ENCODE results near the gene GAS5.
A peak's percentile ranks its signal among the peaks of the same experiment; 100 is the strongest.
"Not testable (repeated sequence)": the region's sequence is repeated elsewhere in the genome, so short reads cannot be mapped to it uniquely, and the experiment has no call there.

GAS5 gene

DNA sequence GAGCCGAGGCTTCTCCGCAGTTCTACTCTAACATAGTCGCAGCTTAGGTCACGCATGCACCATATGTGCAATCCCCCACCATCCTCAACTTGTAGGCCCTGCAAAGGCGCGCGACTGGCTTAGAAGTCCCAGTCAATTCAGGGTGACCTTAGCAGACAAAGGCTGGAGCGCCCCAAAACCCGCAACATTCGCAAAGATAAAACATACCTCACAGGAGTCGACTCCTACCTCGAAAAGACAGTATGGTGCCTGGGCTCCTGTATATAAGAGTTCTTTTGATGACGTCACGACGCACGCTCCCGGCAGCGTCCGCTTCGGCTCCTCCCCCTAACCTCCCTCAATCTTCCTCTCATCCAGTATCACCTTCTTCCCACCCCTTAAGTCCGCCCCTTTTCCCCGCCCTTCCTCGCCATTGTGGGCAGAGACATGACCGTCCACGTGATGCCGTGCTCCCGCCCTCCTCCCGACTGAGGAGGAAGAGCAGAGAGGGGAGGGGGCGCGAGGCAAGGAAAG, at the start of gene GAS5:
TSS of gene GAS5 (minus strand) at position 237 of the 513 bp plus-strand sequence.
- peak; percentile 100 for DNase-seq

DNA sequence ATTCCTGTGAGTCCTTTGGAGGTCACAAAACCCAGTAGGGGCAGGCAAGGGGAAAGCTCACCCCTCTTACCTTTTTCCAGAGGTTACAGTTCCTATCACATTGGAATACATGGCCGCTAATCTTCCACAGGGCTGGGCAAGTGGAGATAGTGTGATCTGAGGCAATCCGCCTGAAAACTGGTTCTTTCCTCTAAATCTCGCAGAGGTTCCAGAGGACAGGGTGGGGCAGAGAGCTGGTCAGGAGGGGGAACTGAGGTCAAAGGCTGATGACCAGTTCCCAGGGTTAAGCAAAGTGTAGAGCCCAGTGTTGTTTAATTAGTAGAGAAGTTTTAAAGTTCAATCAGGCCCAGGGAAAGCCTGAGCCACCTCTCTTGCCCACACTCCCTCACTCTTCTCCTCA, 49.4 kb upstream of the GAS5 start, which contains the start of gene SERPINC1:
TSS of gene SERPINC1 (minus strand) at position 179 of the 400 bp plus-strand sequence. CDS start at position 111, 68 bp downstream.
- DNase-seq = no peak

DNA sequence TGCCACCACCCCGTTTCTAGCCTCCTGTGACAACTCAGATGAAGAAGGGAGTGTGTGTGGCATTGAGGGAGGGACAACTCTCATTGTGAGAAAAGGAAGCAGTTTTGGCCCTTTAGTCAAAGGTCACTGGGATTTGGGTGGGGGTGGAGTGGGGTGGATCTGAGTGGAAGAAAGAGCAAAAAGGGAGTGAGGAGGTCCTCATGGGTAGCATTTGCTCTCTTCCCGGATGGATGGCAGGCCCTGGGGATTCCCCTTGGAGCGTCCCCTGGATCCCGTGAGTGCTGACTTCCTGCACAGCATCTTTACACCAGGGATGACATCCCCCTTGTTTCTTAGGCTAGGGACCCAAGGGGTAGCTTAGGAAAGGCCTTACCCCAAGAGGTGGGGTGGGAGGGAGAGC, 48.9 kb upstream of the GAS5 start:
- no peak for DNase-seq

DNA sequence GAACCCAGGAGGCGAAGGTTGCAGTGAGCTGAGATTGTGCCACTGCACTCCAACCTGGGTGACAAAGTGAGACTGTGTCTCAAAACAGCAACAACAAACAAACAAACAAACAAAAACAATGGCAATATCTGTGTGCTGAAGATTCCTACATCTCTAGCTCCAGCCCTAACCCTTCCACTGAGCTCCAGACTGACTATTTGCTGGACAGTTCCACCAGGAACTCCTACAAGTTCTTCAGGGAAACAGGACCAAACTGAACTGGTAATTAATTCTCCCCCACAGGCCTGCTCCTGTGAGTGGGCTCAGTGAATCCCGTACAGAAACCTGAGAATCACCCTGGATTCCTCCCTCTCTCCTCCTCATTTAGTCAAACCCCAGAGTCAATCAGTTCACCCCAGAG, 47.8 kb upstream of the GAS5 start:
- DNase-seq = no peak

DNA sequence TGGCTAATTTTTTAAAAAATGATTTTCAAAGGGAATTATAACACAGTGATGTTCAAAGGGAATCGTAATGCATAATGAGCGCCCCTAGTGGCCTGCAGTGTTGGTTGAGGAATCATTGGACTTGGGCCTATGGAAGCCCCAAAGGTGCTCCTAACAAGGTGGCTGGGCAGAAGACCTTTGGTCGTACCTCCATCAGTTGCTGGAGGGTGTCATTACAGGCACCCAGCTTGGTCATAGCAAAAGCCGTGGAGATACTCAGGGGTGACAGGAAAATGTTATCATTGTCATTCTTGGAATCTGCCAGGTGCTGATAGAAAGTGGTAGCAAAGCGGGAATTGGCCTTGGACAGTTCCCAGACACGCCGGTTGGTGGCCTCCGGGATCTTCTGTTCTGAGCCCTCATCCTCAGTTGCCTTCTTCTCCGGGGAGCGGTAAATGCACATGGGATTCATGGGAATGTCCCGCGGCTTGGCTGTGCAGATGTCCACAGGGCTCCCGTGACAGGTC, 46.6 kb upstream of the GAS5 start:
- DNase-seq = peak; percentile 76

DNA sequence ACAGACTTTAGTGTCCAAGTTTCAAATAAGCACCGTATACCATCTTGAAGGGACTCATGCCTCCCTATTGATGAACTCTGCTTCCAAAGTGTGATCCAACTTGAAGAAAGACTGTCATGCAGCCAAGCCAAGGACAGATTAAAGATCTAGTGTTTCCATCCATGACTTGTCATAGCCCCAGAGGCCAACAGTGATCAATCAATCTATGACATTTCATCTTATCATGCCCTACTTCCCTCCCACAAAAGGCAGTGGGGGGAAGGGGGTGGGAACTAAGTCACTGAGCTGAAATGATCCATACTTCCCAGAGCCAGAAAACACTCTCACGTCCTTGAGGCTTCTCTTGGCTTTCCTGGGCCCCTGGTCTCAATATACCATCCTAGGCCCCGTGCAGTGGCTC, 45.3 kb upstream of the GAS5 start:
- DNase-seq = no peak

DNA sequence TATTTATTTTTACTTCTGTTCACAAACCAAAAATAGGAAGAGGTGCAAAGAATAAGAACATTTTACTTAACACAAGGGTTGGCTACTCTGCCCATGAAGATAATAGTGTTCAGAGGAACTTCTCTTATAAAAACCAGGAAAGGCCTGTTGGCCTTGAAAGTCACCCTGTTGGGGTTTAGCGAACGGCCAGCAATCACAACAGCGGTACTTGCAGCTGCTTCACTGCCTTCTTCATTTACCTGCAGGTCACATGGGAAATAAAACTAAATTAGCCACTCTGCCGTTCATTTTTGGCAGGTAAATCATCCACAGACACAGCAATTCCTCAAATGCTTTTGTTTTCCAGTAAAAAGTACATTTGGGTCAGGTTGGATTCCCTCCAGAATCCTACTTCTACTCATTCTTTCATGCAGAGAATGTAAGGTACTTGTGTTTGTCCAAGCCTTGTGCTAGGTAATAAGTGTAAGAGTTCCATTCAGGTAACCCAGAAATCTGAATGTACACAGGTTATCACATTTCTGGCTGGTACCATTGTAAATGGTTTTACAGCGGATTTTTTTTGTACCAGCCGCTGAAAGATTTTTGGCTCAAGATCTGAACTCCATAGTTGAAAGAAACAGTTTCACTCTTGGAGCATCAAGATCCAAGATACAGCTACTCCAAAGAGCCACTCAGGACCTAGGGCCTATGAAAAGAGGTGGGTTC, 36.2 kb upstream of the GAS5 start:
- no peak for DNase-seq

DNA sequence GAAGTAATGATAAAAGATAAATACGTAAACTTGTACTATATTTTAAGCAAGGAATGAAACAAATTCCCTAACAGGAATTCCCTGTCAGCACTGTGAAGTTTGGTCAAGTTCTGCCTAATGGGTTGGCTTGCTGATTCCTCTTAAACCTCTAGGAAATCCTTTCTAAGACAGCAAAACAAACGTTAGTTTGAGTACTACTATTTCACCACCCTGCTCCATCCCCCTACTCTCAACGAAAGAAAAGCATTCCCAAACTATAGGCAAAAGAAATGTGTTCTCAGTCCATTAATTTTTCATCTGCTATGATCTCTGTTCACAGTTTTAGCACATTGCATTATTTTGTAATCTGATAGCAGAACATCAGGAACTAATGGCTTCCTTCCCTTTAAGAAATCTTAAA, 33.2 kb upstream of the GAS5 start:
- no peak for DNase-seq

DNA sequence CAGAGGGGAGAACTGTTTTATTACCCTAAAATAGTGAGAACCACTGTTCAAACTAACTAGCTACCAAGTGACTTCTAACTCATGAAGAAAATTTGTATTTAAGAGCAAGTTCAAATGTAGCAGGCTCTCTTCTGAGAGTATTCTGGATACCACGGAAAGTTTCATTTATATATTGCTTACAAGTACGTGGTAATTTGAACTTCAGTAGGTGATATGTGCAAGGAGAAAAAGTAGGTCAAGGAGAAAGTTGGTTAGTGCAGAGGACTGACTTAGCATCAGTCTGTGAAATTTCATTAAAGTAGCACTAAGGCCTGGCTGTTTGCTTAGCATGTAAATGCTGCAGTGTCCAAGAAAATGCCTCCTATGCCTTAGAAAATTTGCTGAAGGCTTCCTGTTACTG, 32.6 kb upstream of the GAS5 start:
- no peak for DNase-seq

DNA sequence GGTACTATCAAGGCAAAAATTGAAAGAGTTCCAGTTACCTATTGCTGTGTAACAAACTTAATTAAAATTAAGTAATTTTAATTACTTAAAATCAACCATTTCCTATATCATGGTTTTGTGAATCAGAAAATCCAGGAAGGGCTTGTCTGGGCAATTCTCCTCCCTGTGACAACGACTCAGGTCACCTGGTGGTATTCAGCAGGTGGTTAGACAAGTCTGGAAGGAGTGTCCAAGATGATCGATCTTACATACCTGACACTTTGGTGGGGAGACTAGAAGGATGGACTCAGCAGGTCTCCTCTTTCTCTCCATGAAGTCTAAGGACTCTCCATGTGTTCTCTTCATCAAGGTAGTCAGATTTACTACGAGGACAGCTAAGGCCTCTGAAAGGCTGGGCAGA, 26.4 kb upstream of the GAS5 start:
- DNase-seq = no peak

DNA sequence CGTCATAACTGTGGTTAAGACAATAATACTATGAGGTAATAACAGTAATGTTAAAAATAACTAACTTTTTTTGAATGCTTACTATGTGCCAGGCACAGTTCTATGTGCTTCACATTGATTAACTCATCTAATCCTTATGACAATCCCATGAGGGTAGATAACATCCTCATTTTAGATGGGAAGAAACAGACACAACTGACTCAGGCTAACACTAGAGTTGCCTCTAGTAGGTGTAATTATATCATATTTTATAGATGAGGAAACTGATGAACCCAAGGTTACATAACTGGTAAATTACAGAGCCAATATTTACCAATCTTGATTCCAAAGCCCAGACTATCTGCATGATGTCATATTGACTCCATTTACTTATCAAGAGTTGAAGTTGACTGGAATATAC, 25.8 kb upstream of the GAS5 start:
- no peak for DNase-seq

DNA sequence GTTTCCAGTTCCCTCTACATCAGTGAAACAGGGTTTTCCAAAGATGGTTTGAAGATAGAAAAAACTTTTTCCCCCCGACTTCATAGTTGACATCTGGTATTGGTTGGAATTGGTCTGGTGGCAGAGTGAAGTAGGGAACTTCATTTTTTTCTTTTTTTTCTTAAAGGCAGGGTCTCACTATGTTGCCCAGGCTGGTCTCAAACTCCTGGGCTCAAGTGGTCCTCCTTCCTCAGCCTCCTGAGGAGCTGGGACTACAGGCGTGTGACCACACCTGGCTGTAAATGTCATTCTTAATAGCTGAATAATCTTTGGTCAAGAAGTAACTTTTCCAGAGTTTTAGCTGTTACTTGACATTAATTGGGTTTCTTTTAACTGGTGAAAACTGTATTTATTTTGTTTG, 22.1 kb upstream of the GAS5 start:
- DNase-seq = no peak

DNA sequence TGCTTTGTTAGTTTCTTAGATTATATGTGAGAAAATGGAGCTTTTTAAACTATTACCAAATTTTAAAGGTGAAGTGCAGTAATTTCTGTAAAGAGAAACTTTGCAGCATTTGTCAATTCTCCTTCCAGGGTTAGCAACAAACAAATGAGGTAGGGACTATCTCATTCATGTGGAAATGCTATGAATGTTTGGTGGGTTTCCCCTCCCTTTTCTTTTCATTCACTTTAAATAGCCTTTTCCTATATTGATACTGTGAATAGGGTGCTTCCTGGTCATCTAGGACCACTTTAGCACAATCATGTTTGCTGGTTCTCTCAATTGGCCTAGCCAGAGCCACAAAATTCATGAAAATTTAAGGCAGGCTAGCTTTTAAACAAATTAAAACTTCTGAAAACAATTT, 21.0 kb upstream of the GAS5 start:
- no peak for DNase-seq

DNA sequence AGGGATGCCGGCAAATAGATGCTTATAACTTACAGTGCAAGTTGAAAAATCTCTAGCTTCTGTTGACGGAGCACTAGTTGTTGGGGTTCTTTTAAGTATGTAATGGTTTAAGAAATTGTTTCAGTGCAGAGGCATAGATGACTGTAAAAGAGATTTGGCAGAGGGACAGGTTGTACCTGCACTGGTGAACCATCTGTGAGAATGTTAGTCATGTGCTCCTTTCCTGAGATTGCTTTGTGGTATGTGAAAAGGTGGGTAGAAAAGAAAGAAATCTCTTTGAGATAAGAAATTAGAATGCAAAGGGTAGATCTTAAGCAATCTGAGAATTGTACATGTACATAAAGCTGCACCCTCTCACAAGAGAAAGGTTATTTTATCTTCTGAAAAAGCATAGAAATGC, 19.8 kb upstream of the GAS5 start:
- no peak for DNase-seq

DNA sequence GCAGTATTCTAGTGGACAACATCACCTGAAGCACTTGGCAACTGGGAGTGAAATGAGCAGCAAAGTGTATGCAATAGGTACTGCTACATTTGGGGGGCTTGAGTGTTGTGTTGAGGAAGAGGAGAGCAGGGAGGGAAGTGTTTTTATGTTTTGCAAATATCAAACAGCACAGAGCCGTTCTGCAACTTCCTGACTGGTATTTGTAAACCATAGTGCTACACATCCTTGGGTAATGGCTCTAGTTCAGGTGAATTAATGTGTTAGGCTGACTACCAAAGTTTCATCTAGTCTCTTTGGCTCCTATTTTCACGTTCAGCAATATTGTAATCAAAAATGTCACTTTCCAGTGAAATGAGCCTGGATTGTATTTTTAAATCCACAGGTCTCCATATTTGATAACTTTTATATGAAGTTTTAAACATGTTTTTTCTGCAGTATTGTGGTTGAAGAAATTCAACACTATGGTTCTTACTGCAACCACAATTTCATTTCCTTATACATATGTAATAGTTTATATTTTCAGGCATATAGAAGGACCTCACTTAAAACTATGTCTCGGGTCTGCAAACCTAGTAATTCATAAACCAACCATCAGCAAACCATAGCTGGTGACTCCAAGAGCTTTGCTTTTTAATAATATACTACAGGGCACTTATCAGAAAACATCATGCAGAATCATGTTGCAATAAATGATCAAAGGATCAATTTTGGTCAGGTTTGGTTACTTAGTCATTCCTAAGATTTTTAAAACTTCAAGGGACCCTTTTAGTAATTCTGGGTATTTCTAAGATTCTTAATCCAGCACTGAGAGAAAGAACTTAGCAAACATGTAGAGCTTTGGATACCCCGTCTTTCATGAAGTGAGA, 19.2 kb upstream of the GAS5 start:
- DNase-seq = no peak

DNA sequence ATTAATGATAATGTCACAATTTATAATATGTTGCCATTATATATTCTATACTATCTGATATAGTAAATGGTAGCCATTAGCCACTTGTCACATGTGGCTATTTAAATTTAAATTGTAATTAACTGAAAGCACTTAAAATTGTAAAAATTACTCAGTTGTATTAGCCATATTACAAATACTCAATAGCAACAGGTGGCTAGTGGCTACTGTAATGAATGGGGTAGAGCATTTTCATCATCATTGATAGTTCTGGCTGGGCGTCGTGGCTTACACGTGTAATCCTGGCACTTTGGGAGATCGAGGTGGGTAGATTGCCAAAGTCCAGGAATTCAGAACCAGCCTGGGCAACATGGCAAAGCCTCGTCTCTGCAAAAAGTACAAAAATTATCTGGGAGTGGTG, 16.9 kb upstream of the GAS5 start:
- DNase-seq = no peak

DNA sequence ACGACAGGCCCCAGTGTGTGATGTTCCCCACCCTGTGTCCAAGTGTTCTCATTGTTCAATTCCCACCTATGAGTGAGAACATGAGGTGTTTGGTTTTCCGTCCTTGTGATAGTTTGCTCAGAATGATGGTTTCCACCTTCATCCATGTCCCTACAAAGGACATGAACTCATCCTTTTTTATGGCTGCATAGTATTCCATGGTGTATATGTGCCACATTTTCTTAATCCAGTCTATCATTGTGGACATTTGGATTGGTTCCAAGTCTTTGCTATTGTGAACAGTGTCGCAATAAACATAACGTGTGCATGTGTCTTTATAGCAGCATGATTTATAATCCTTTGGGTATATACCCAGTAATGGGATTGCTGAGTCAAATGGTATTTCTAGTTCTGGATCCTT, 13.3 kb upstream of the GAS5 start:
- not testable (repeated sequence) for DNase-seq

DNA sequence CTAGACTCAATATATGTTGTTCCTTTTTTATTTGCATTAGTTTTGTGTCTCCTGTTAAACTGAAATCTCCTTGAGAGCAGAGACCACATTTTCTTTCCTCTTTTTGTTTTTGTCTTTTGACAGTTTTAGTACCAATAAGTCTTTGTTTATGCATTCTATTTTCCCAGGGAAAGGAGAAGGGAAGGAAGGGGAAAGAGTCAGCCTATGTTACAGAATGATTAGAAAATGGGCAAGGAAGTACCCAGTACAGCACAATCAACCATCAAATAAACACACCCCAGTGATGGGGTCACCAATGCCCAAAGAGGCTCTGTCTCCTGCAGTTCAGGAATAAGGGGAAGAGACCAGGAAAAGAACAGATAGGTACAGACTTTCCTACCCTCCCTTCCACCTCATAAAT, 10.5 kb upstream of the GAS5 start:
- DNase-seq = no peak

DNA sequence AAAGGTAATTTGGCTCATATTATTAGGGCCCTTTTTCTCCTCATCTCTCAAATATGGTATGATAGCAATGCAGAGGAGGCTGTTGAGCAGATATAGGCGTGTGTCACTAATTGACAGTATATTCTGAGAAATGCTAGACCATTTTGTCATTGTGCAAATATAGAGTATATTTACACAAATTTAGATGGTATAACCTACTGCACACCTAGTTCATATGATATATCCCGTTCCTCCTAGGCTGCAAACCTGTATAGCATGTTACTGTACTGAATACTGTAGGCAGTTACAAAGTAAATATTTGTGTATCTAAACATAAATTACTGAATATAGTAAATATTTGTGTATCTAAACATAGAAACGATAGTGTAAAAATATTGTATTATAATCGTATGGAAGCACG, 8.9 kb upstream of the GAS5 start:
- no peak for DNase-seq

DNA sequence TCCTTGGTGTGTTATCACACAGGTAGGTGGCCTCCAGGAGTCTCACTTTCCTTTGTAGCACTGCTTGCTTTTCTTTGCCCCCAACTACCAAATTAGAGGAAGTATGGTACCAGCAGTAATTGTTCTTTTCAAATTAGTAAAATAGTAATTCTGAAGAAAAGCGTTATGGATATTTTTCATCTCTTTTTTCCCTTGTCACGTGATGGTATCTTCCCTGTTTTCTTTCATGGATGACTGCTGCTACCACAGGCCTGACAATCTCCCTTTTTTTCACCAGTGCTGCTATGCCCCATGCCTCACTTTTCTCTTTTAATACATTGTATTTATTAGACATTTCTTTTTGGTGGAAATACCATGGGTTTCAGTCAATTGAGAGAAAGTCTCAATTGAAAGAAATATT, 3.7 kb upstream of the GAS5 start:
- no peak for DNase-seq

DNA sequence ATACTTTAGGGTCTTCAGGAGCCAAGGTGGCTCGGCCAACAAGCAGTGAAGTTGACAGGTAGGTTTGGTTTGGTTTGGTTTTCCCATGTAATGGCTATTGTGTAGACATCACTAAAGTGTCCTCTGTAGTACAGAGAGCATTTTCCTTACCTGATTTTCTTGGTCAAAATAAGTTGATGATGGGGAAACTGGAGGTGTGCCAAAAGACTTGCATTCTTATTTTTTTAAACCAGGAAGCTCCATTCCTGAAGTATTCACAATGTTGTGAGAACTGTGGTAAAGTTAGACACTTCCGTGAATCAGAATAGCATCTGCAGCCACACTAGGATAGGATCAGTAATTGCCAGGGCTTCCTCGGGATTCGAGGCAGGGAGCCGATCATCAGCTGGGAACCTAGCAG, 3.3 kb upstream of the GAS5 start:
- DNase-seq = no peak

DNA sequence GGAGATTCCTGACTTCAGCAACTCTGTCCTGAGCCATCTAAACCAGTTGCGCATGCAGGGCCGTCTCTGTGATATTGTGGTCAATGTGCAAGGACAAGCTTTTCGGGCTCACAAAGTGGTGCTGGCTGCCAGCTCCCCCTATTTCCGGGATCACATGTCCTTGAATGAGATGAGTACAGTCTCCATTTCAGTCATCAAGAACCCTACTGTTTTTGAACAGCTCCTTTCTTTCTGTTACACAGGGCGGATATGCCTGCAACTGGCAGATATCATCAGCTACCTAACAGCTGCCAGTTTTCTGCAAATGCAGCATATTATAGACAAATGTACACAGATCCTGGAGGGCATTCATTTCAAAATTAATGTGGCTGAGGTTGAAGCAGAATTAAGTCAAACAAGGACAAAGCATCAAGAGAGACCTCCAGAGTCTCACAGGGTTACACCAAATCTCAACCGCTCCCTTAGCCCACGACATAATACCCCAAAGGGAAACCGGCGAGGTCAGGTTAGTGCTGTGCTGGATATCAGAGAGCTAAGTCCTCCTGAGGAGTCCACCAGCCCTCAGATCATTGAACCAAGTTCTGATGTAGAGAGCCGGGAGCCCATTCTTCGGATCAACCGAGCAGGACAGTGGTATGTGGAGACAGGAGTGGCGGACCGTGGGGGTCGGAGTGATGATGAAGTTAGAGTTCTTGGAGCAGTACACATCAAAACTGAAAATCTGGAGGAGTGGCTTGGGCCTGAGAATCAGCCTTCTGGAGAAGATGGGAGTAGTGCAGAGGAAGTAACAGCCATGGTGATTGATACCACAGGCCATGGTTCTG, 2.7 kb upstream of the GAS5 start:
- no peak for DNase-seq

DNA sequence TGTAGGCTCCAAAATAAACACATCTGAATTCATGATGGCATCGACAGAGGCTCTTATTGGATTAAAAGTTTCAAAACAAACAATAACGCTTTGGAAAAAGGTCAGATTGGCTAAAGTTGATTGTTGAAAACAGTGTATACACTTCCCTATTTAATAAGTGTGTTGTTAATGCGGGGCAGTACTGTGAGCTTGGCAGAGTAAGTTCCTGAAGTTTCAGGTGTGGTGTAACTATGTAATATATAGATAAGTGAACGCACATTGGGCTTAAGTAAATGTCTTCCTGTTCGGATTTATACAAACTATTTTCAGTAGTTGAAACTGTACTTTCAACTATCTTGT, 1.2 kb upstream of the GAS5 start:
- no peak for DNase-seq

Measured in NCI-H82 (cell line).